Measurements from ENCODE around the gene UBL4A. TPM values are rescaled to one million over a fixed set of nuclear protein-coding genes. Genes with fewer than 3 reads are reported as not detected.
A peak's percentile ranks its signal among the peaks of the same experiment; 100 is the strongest.

Gene UBL4A
- total RNA-seq, 1 donor from 2014 or later: 34.0 TPM

DNA sequence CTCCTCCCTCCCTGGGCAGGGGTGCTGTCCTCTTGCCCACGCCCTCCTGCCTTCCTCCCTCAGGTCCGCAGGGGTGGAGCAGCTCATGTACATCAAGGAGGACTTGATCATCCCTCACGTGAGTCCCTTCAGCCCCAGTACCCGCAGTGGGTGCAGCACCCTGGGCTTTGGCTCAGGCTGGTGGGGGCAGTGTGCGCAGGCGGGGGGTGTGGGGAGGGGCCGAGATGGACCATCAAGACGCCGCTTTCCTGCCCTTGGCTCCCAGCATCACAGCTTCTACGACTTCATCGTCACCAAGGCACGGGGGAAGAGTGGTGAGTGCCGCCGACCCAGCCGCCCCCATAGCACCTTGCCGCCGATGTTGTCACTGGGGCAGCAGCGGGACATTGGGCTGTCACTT, 36.8 kb downstream of the UBL4A start:
- no peak overlapping the region for H3K27ac ChIP-seq
- peaks cover 36% of the 10 kb centered on the region for H3K36me3 ChIP-seq
- ATAC-seq (no peak), DNase-seq (no peak)
- H3K4me1 ChIP-seq: peaks cover 13% of the 10 kb centered on the region
- intact Hi-C loops (cut with DNase I): no loop called here
- TF ChIP-seq CTCF (IDR thresholded peaks at IDR 0.05): no peak
- H3K27me3 ChIP-seq (ENCODE audit: low read depth): no peaks in the 10 kb centered on the region
- no peak overlapping the region for H3K4me3 ChIP-seq
- H3K9me3 ChIP-seq: no peaks in the 10 kb centered on the region

GRCh38 chrX:154448484-154448883, 37.9 kb downstream of the UBL4A start:
- intact Hi-C loops (cut with DNase I): no loop called here
- ATAC-seq (no peak), DNase-seq (no peak)
- H3K4me1 ChIP-seq: peaks cover 13% of the 10 kb centered on the region
- no peaks in the 10 kb centered on the region for H3K27me3 ChIP-seq (ENCODE audit: low read depth)
- H3K27ac ChIP-seq: no peak overlapping the region
- H3K36me3 ChIP-seq: peaks cover 36% of the 10 kb centered on the region
- TF ChIP-seq CTCF (IDR thresholded peaks at IDR 0.05): no peak
- no peak overlapping the region for H3K4me3 ChIP-seq
- no peaks in the 10 kb centered on the region for H3K9me3 ChIP-seq

GRCh38 chrX:154446430-154446829, 40.0 kb downstream of the UBL4A start:
- no peak for TF ChIP-seq CTCF (IDR thresholded peaks at IDR 0.05)
- intact Hi-C loops (cut with DNase I): no loop called here

DNA sequence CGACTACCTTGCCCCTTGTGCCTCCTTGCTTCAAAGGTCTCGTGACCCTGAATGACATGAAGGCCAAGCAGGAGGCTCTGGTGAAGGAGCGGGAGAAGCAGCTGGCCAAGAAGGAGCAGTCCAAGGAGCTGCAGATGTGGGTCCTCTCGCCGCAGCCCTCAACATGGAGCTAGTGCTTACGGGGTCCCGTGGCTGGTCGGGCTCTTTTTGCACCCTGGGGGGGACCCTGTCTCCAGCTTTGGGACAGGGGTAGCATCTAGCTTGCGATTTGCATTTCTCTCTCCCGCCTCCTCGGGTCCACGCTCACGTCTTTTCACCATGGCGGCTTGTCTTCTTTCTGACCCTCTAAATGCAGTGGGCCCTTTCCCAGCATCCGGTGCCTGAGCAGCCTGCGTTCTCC, 40.6 kb downstream of the UBL4A start:
- Histone ChIP-seq H3K27ac (no peak overlapping the region), H3K9me3 (no peaks in the 10 kb centered on the region), H3K4me3 (no peak overlapping the region), H3K27me3 (ENCODE audit: low read depth) (no peaks in the 10 kb centered on the region), H3K4me1 (peaks cover 13% of the 10 kb centered on the region), H3K36me3 (peaks cover 49% of the 10 kb centered on the region)
- DNase-seq: no peak
- no peak for ATAC-seq
- intact Hi-C loops (cut with DNase I): no loop called here
- TF ChIP-seq CTCF (IDR thresholded peaks at IDR 0.05): no peak

More at GRCh38 chrX:154446430-154446829, 40.0 kb downstream of the UBL4A start:
- H3K27me3 ChIP-seq (ENCODE audit: low read depth): no peaks in the 10 kb centered on the region
- no peak overlapping the region for H3K27ac ChIP-seq
- H3K4me1 ChIP-seq: peaks cover 13% of the 10 kb centered on the region
- H3K4me3 ChIP-seq: no peak overlapping the region
- H3K9me3 ChIP-seq: no peaks in the 10 kb centered on the region
- DNase-seq: no peak
- H3K36me3 ChIP-seq: peaks cover 48% of the 10 kb centered on the region
- ATAC-seq: no peak

GRCh38 chrX:154444755-154445246, 41.6 kb downstream of the UBL4A start:
- DNase-seq (no peak), ATAC-seq (no peak)
- intact Hi-C loops (cut with DNase I): no loop called here
- Histone ChIP-seq H3K4me3 (peak overlapping the region; percentile 67), H3K9me3 (no peaks in the 10 kb centered on the region), H3K27me3 (ENCODE audit: low read depth) (no peaks in the 10 kb centered on the region), H3K4me1 (peaks cover 13% of the 10 kb centered on the region), H3K27ac (peak overlapping the region; percentile 76), H3K36me3 (peaks cover 49% of the 10 kb centered on the region)
- TF ChIP-seq CTCF (IDR thresholded peaks at IDR 0.05): no peak
